ENCODE results near the gene WNT3A.

WNT3A gene

DNA sequence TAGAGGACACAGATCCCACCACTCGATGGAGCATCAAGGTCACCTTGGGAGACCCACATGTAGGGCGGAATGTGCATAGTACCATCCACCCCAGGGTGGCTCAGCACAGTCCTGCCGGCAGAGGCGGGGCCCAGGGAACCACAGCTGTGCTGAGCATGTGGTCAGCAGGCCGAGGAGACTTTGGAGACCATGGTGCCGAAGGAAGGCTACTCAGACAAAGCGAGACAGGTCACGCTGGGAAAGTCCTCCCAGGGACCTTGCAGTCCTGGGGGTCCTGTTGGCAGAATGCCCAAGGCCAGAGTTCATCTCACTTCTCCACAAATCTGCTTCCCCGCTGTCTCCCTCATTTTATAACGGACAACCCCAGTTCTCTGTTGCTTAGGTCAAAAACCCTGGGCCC is 22.5 kb downstream of the WNT3A start:
- no peak for TF ChIP-seq TOX (CRISPR knock-in tag; IDR thresholded peaks at IDR 0.05; ENCODE audit: borderline replicate concordance)
- no peak for TF ChIP-seq ARNTL (CRISPR knock-in tag; IDR thresholded peaks at IDR 0.05; ENCODE audit: borderline replicate concordance, low read depth)
- TF ChIP-seq, protein P1, sequence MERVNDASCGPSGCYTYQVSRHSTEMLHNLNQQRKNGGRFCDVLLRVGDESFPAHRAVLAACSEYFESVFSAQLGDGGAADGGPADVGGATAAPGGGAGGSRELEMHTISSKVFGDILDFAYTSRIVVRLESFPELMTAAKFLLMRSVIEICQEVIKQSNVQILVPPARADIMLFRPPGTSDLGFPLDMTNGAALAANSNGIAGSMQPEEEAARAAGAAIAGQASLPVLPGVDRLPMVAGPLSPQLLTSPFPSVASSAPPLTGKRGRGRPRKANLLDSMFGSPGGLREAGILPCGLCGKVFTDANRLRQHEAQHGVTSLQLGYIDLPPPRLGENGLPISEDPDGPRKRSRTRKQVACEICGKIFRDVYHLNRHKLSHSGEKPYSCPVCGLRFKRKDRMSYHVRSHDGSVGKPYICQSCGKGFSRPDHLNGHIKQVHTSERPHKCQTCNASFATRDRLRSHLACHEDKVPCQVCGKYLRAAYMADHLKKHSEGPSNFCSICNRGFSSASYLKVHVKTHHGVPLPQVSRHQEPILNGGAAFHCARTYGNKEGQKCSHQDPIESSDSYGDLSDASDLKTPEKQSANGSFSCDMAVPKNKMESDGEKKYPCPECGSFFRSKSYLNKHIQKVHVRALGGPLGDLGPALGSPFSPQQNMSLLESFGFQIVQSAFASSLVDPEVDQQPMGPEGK (CRISPR knock-in tag; IDR thresholded peaks at IDR 0.05; ENCODE audit: borderline replicate concordance) = no peak
- TF ChIP-seq, protein P2, sequence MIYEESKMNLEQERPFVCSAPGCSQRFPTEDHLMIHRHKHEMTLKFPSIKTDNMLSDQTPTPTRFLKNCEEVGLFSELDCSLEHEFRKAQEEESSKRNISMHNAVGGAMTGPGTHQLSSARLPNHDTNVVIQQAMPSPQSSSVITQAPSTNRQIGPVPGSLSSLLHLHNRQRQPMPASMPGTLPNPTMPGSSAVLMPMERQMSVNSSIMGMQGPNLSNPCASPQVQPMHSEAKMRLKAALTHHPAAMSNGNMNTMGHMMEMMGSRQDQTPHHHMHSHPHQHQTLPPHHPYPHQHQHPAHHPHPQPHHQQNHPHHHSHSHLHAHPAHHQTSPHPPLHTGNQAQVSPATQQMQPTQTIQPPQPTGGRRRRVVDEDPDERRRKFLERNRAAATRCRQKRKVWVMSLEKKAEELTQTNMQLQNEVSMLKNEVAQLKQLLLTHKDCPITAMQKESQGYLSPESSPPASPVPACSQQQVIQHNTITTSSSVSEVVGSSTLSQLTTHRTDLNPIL (CRISPR knock-in tag; IDR thresholded peaks at IDR 0.05; ENCODE audit: low read depth) = no peak
- no peak for TF ChIP-seq TCF4 (CRISPR knock-in tag; IDR thresholded peaks at IDR 0.05; ENCODE audit: borderline replicate concordance)
- TF ChIP-seq GLIS3 (CRISPR knock-in tag; IDR thresholded peaks at IDR 0.05) = no peak
- no peak for TF ChIP-seq ZNF8 (CRISPR knock-in tag; IDR thresholded peaks at IDR 0.05)
- no peak for ATAC-seq

DNA sequence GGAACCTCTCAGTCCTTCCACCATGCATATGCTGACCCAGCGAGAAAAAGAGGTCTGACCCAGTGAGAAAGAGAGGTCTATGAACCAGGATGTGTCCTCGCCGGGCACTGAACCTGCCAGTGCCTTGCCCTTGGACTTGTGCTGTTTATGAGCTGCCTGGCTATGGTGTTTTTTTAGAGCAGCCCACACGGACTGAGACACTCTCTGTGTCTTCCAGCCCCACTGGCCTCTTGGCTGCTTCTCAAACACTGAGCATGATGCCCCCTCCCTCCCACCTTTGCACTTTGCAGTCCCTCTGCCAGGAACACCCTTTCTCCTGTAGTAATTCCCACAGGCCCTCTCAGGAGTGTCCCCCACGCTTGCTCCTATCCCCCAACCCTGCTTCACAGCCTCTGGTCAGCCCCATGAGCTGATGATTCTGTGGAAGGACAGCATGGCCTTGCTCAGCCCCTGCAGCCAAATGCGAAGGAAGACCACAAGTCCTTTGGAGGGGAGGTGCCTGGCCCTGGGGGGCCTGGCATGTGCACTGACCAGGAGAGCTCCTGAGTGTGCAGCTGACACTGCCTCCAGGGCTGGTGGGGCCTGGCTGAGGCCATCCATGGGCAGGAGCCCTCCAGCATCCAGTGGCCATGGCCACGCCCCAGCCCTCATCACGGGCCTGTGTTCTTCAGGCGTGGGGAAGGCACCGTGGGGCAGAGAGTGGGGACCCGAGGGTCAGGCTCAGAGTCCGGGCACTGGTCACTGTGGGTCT is 23.8 kb downstream of the WNT3A start:
- no peak for TF ChIP-seq BACH2 (CRISPR knock-in tag; IDR thresholded peaks at IDR 0.05; ENCODE audit: borderline replicate concordance)
- no peak for TF ChIP-seq RARB (CRISPR knock-in tag; IDR thresholded peaks at IDR 0.05)
- no peak for TF ChIP-seq TCF4 (CRISPR knock-in tag; IDR thresholded peaks at IDR 0.05; ENCODE audit: borderline replicate concordance)
- no peak for TF ChIP-seq ISL1 (CRISPR knock-in tag; IDR thresholded peaks at IDR 0.05)
- TF ChIP-seq CSDC2 (CRISPR knock-in tag; IDR thresholded peaks at IDR 0.05) = no peak
- TF ChIP-seq, protein P3, sequence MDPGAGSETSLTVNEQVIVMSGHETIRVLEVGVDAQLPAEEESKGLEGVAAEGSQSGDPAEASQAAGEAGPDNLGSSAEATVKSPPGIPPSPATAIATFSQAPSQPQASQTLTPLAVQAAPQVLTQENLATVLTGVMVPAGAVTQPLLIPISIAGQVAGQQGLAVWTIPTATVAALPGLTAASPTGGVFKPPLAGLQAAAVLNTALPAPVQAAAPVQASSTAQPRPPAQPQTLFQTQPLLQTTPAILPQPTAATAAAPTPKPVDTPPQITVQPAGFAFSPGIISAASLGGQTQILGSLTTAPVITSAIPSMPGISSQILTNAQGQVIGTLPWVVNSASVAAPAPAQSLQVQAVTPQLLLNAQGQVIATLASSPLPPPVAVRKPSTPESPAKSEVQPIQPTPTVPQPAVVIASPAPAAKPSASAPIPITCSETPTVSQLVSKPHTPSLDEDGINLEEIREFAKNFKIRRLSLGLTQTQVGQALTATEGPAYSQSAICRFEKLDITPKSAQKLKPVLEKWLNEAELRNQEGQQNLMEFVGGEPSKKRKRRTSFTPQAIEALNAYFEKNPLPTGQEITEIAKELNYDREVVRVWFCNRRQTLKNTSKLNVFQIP (CRISPR knock-in tag; IDR thresholded peaks at IDR 0.05; ENCODE audit: borderline replicate concordance, low read depth) = no peak
- no peak for TF ChIP-seq GLIS3 (CRISPR knock-in tag; IDR thresholded peaks at IDR 0.05)
- ATAC-seq = no peak

DNA sequence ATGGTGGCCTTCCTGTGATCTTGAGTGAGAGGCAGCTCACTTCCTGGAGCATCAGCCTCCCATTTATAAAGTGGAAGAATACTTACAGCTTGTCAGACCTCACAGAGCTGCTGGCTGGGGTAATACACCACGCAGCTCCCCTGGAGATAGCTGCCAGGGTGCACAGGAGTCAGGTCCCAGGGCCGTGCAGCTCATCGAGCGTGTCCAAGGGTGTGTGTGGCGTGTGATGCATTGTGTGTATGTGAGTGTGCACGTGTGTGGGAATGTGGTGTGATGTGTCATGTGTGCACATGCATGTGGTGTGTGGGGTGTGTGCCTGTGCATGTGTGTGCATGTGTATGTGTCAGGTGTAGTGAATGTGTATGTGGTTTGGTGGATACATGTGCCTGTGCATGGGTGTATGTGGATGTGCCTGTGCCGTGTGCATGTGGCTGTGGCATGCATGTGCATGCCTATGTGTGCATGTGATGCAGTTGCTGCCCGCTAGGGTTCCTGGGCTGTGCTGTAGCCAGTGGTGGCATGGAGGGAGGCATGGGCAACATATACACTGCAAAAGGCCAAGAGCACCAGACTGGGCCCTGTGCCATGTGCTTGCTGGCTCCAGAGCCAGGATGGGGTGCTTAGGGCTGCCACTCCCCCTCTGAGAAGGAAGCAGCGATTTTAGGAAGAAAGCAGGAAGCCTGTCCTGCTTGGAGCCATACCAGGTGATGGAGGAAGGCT is 24.6 kb downstream of the WNT3A start:
- TF ChIP-seq GLIS3 (CRISPR knock-in tag; IDR thresholded peaks at IDR 0.05) = no peak
- TF ChIP-seq RARB (CRISPR knock-in tag; IDR thresholded peaks at IDR 0.05) = no peak
- TF ChIP-seq TOX (CRISPR knock-in tag; IDR thresholded peaks at IDR 0.05; ENCODE audit: borderline replicate concordance) = no peak
- TF ChIP-seq ZNF70 (CRISPR knock-in tag; IDR thresholded peaks at IDR 0.05) = no peak
- TF ChIP-seq TCF4 (CRISPR knock-in tag; IDR thresholded peaks at IDR 0.05; ENCODE audit: borderline replicate concordance) = no peak
- TF ChIP-seq ZNF565 (CRISPR knock-in tag; conservative IDR thresholded peaks at IDR 0.05; ENCODE audit: low read depth) = no peak
- TF ChIP-seq ZNF8 (CRISPR knock-in tag; IDR thresholded peaks at IDR 0.05) = no peak
- TF ChIP-seq CSDC2 (CRISPR knock-in tag; IDR thresholded peaks at IDR 0.05) = no peak
- TF ChIP-seq BACH2 (CRISPR knock-in tag; IDR thresholded peaks at IDR 0.05; ENCODE audit: borderline replicate concordance) = no peak
- TF ChIP-seq, protein P2 (CRISPR knock-in tag; IDR thresholded peaks at IDR 0.05; ENCODE audit: low read depth) = no peak
- TF ChIP-seq, protein P4, sequence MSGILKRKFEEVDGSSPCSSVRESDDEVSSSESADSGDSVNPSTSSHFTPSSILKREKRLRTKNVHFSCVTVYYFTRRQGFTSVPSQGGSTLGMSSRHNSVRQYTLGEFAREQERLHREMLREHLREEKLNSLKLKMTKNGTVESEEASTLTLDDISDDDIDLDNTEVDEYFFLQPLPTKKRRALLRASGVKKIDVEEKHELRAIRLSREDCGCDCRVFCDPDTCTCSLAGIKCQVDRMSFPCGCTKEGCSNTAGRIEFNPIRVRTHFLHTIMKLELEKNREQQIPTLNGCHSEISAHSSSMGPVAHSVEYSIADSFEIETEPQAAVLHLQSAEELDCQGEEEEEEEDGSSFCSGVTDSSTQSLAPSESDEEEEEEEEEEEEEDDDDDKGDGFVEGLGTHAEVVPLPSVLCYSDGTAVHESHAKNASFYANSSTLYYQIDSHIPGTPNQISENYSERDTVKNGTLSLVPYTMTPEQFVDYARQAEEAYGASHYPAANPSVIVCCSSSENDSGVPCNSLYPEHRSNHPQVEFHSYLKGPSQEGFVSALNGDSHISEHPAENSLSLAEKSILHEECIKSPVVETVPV (CRISPR knock-in tag; IDR thresholded peaks at IDR 0.05) = no peak
- TF ChIP-seq ISL1 (CRISPR knock-in tag; IDR thresholded peaks at IDR 0.05) = no peak
- ATAC-seq = no peak

DNA sequence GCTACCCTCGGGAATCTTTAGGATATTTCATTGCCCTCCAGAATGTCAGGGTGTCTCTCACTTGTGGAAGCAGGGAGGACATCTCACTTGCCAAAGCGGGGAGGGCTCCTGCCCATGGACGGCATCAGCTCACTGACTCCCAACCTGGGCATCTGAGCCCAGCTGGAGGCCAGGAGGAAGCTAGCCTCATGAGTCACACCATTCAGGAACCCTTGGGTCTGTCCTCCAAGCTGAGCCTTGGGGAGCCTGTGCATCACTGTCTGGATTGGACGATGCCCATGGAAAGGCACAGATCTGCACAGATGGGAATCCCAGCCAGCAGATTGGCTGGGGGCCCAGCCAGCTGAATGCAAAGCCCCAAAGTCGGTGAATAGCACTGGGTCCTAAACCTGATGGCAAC is 25.2 kb downstream of the WNT3A start:
- no peak for ATAC-seq
- TF ChIP-seq ZC3H10 (CRISPR knock-in tag; IDR thresholded peaks at IDR 0.05) (no peak), BACH2 (CRISPR knock-in tag; IDR thresholded peaks at IDR 0.05; ENCODE audit: borderline replicate concordance) (no peak), ZFP3 (CRISPR knock-in tag; IDR thresholded peaks at IDR 0.05) (no peak), ZNF8 (CRISPR knock-in tag; IDR thresholded peaks at IDR 0.05) (no peak)
- TF ChIP-seq, protein P1 (CRISPR knock-in tag; IDR thresholded peaks at IDR 0.05; ENCODE audit: borderline replicate concordance) = no peak
- TF ChIP-seq, protein P5, sequence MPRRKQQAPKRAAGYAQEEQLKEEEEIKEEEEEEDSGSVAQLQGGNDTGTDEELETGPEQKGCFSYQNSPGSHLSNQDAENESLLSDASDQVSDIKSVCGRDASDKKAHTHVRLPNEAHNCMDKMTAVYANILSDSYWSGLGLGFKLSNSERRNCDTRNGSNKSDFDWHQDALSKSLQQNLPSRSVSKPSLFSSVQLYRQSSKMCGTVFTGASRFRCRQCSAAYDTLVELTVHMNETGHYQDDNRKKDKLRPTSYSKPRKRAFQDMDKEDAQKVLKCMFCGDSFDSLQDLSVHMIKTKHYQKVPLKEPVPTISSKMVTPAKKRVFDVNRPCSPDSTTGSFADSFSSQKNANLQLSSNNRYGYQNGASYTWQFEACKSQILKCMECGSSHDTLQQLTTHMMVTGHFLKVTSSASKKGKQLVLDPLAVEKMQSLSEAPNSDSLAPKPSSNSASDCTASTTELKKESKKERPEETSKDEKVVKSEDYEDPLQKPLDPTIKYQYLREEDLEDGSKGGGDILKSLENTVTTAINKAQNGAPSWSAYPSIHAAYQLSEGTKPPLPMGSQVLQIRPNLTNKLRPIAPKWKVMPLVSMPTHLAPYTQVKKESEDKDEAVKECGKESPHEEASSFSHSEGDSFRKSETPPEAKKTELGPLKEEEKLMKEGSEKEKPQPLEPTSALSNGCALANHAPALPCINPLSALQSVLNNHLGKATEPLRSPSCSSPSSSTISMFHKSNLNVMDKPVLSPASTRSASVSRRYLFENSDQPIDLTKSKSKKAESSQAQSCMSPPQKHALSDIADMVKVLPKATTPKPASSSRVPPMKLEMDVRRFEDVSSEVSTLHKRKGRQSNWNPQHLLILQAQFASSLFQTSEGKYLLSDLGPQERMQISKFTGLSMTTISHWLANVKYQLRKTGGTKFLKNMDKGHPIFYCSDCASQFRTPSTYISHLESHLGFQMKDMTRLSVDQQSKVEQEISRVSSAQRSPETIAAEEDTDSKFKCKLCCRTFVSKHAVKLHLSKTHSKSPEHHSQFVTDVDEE (CRISPR knock-in tag; IDR thresholded peaks at IDR 0.05) = no peak
- TF ChIP-seq, protein P4 (CRISPR knock-in tag; IDR thresholded peaks at IDR 0.05) = no peak
